Trophoblast cell (in vitro differentiated cells and primary cell): ENCODE data around the gene EFEMP1.

Experiments used
- DNase-seq, 2 donors: peaks; one replicate each; pipeline ENCODE4 v3.0.0-alpha.2; 2016
- H2AFZ ChIP-seq: 2 replicates; pipeline ENCODE4 v1.6.1; 2013; ENCODE audit warnings: low read length, moderate library complexity, mild to moderate bottlenecking; ENCODE audit not compliant: insufficient read depth, poor library complexity
- H2AK5ac ChIP-seq: 2 replicates; pipeline ENCODE4 v1.6.1; 2013; ENCODE audit warnings: mild to moderate bottlenecking, low read length
- H2BK120ac ChIP-seq: 2 replicates; pipeline ENCODE4 v1.6.1; 2013; ENCODE audit warnings: low read length, mild to moderate bottlenecking, moderate library complexity; ENCODE audit not compliant: insufficient read depth, poor library complexity
- H2BK12ac ChIP-seq: 2 replicates; pipeline ENCODE4 v1.6.1; 2013; ENCODE audit warnings: mild to moderate bottlenecking, low read length, moderate library complexity
- H2BK5ac ChIP-seq: 2 replicates; pipeline ENCODE4 v1.6.1; 2013; ENCODE audit warnings: low read length, low read depth, moderate library complexity, mild to moderate bottlenecking; ENCODE audit not compliant: poor library complexity
- H3K14ac ChIP-seq: 2 replicates; pipeline ENCODE4 v1.6.1; 2013; ENCODE audit warnings: mild to moderate bottlenecking, low read length
- H3K18ac ChIP-seq: 2 replicates; pipeline ENCODE4 v1.6.1; 2013; ENCODE audit warnings: mild to moderate bottlenecking, low read length
- H3K23ac ChIP-seq: 2 replicates; pipeline ENCODE4 v1.6.1; 2013; ENCODE audit warnings: low read length
- H3K27ac ChIP-seq: 2 replicates; pipeline ENCODE4 v1.5.1; 2013; ENCODE audit warnings: low read depth, mild to moderate bottlenecking, inconsistent platforms, low read length, moderate library complexity
- H3K27me3 ChIP-seq: 2 replicates; pipeline ENCODE4 v1.6.1; 2013; ENCODE audit warnings: inconsistent platforms, mild to moderate bottlenecking, low read length, moderate library complexity; ENCODE audit not compliant: insufficient read depth
- H3K36me3 ChIP-seq, 2 experiments: 1 replicate in 1 of 2; 2 replicates in 1 of 2; pipeline ENCODE4 v1.6.1; 2013; ENCODE audit warnings: low read length in 2 of 2, mild to moderate bottlenecking in 2 of 2, moderate library complexity in 1 of 2; ENCODE audit not compliant: insufficient read depth in 2 of 2, control insufficient read depth in 1 of 2
- H3K4ac ChIP-seq: 2 replicates; pipeline ENCODE4 v1.6.1; 2013; ENCODE audit warnings: low read depth, mild to moderate bottlenecking, low read length, moderate library complexity
- H3K4me1 ChIP-seq, 2 experiments: 1 replicate in 1 of 2; 2 replicates in 1 of 2; pipeline ENCODE4 v1.6.1; 2013; ENCODE audit warnings: low read length in 2 of 2, mild to moderate bottlenecking in 2 of 2, moderate library complexity in 1 of 2; ENCODE audit not compliant: insufficient read depth in 2 of 2, control insufficient read depth in 1 of 2
- H3K4me2 ChIP-seq: 2 replicates; pipeline ENCODE4 v1.6.1; 2013; ENCODE audit warnings: inconsistent platforms, mild to moderate bottlenecking, low read length, moderate library complexity
- H3K4me3 ChIP-seq: 2 replicates; pipeline ENCODE4 v1.5.1; 2013; ENCODE audit warnings: mild to moderate bottlenecking, low read depth, low read length, inconsistent platforms
- H3K79me1 ChIP-seq: one replicate; pipeline ENCODE4 v1.6.1; 2013; ENCODE audit warnings: low read length
- H3K79me2 ChIP-seq: 2 replicates; pipeline ENCODE4 v1.6.1; 2013; ENCODE audit warnings: low read length, mild to moderate bottlenecking; ENCODE audit not compliant: control insufficient read depth, insufficient read depth, poor library complexity
- H3K9ac ChIP-seq: 2 replicates; pipeline ENCODE4 v1.6.1; 2013; ENCODE audit warnings: mild to moderate bottlenecking, low read length
- H3K9me3 ChIP-seq: 2 replicates; pipeline ENCODE4 v1.6.1; 2013; ENCODE audit warnings: low read depth, mild to moderate bottlenecking, control low read depth, inconsistent platforms, low read length; ENCODE audit not compliant: insufficient read depth
- H4K12ac ChIP-seq: 2 replicates; pipeline ENCODE4 v1.6.1; 2013; ENCODE audit warnings: low read depth, mild to moderate bottlenecking, low read length, moderate library complexity
- H4K8ac ChIP-seq: 2 replicates; pipeline ENCODE4 v1.6.1; 2013; ENCODE audit warnings: low read depth, mild to moderate bottlenecking, low read length, moderate library complexity
- H4K91ac ChIP-seq: one replicate; pipeline ENCODE4 v1.6.1; 2013; ENCODE audit warnings: low read depth, mild to moderate bottlenecking, low read length, moderate library complexity
- WGBS: extraction: QIAGEN DNeasy Blood & Tissue Kit; methylation state at CpG from one replicate; pipeline ENCODE4 v1.1.7; 2013; ENCODE audit warnings: missing lambda C conversion rate; ENCODE audit not compliant: insufficient read length, insufficient coverage; ENCODE audit errors: extremely low coverage; 5-methylcytosine and 5-hydroxymethylcytosine counted together

EFEMP1 gene

DNA sequence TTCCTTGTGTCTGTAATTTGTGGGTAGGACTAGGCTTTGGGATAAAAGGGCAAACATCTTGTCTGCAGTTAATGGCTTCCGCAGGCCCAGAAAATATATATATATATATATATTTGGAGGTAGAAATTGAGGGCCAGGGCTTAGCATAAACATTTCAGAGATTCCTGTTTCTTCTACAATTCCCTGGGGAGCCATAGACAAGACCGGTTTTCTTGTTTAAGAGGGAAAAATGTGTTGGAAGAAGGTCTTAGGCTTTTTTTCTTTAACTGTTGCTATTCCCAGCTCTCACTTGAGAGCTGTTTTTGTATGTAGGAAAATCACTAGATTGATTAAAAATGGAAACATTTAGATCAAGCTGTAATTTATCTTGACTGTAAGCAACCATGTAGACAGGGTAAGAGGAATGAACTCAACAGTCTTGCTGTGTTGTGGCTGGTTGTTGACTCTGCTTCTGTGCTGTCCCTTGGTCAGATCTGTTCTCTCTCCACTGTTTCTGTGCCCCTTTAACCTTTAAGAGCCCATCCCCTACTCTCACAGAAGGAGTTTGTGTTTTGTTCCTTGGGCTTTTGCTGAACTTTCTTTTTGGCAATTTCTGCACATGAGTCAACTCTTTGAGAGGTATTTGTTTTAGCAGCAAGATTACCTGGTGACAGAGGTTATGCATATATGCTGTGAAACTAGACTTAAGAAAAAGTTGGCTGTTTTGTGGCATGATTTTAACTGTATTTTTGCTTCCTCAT, 58.3 kb downstream of the EFEMP1 start:
- Histone ChIP-seq H3K27me3 (no peaks in the 10 kb centered on the region), H3K9me3 (no peaks in the 10 kb centered on the region), H4K91ac (no peak overlapping the region), H3K79me2 (no peaks in the 10 kb centered on the region), H3K36me3 (no peaks in the 10 kb centered on the region), H4K12ac (no peak overlapping the region), H2BK5ac (no peak overlapping the region), H3K9ac (no peak overlapping the region), H3K27ac (no peak overlapping the region), H2BK120ac (no peak overlapping the region), H2AFZ (no peak overlapping the region), H3K4me3 (no peak overlapping the region), H2AK5ac (no peak overlapping the region), H3K14ac (no peak overlapping the region), H3K79me1 (peaks cover 3% of the 10 kb centered on the region), H3K4me2 (no peak overlapping the region), H3K18ac (no peak overlapping the region), H3K4me1 (peaks cover 0 to 3% of the 10 kb centered on the region in 2 experiments), H3K4ac (no peak overlapping the region), H4K8ac (no peak overlapping the region), H3K23ac (no peak overlapping the region), H2BK12ac (no peak overlapping the region)
- no CpG with 5 or more reads among the region's 2 CpGs for WGBS
- no peak for DNase-seq

DNA sequence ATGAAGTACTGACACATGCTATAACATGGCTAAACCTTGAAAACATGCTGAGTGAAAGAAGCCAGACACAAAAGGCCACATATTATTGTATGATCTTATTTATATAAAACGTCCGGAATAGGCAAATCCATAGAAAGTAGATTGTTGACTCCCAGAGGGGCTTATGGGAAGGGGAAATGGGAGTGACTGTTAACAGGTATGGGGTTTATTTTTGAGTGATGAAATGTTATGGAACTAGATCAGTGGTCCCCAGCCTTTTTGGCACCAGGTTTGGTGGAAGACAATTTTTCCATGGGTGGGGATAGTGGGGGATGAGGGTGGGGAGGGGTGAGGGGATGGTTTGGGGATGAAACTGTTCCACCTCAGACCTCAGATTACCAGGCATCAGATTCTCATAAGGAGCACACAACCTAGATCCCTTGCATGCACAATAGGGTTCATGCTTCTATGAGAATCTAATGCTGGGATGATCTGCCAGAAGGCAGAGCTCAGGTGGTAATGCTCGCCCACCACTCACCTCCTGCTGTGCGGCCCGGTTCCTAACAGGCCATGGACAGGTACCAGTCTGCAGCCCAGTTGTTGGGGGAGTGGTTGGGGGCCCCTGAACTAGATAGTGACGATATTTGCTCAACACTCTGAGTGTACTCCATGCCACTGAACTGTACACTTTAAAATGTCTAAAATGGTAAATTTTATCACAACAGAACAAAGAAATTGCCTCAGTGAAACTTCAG, 59.1 kb downstream of the EFEMP1 start:
- Histone ChIP-seq H2BK120ac (no peak overlapping the region), H3K27me3 (no peaks in the 10 kb centered on the region), H3K23ac (no peak overlapping the region), H3K4ac (no peak overlapping the region), H3K9me3 (no peaks in the 10 kb centered on the region), H4K8ac (no peak overlapping the region), H3K9ac (no peak overlapping the region), H3K4me3 (no peak overlapping the region), H3K79me2 (no peaks in the 10 kb centered on the region), H2BK12ac (no peak overlapping the region), H3K79me1 (peaks cover 3% of the 10 kb centered on the region), H2BK5ac (no peak overlapping the region), H3K14ac (no peak overlapping the region), H3K18ac (no peak overlapping the region), H2AK5ac (no peak overlapping the region), H3K36me3 (no peaks in the 10 kb centered on the region), H4K12ac (no peak overlapping the region), H3K27ac (no peak overlapping the region), H3K4me2 (no peak overlapping the region), H4K91ac (no peak overlapping the region), H3K4me1 (peaks cover 0 to 3% of the 10 kb centered on the region in 2 experiments), H2AFZ (no peak overlapping the region)
- WGBS = no CpG with 5 or more reads among the region's 6 CpGs
- DNase-seq = no peak

DNA sequence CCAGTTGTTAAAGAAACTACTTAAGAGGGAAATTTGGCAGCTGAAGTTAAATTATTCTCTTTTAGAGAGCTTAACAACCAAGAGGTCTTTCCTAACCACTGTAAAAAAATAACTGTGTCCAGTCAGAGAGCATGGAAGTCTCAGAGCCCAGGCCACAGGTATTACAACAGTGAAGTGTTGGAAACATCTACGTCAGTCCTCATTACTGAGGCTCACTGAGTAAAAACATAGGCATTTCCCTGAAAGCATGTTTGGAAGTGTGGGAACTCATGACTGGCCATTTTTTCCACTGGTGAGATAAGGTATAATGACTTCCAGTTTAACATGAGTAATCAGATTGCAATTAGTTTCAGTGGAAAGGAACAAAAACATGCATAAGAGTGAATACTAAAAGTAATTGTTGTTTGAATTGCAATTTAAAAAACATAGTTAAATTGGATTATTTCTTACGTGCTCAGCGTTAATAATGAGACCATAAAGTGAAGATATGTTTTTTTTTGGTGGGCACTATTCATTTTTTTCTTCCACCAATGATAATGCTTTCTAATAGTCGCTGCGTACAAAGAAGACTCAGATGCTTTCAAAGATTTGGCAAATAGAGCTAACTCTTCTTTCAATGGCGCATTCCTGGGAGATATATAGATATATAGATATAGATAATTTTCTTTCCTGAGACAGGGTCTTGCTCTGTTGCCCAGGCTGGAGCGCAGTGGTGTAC, 60.8 kb downstream of the EFEMP1 start:
- no CpG with 5 or more reads among the region's 7 CpGs for WGBS
- Histone ChIP-seq H3K23ac (no peak overlapping the region), H2AK5ac (peak overlapping the region; percentile 83), H3K79me2 (no peaks in the 10 kb centered on the region), H3K9me3 (no peaks in the 10 kb centered on the region), H3K9ac (no peak overlapping the region), H3K4me3 (no peak overlapping the region), H3K18ac (no peak overlapping the region), H2BK12ac (peak overlapping the region; percentile 96), H2BK120ac (peak overlapping the region; percentile 76), H3K27ac (no peak overlapping the region), H3K4me2 (no peak overlapping the region), H3K4me1 (peaks cover 0 to 3% of the 10 kb centered on the region in 2 experiments), H2AFZ (no peak overlapping the region), H3K4ac (no peak overlapping the region), H3K27me3 (no peaks in the 10 kb centered on the region), H3K79me1 (peaks cover 3% of the 10 kb centered on the region), H2BK5ac (peak overlapping the region; percentile 31), H4K12ac (no peak overlapping the region), H4K8ac (no peak overlapping the region), H3K36me3 (no peaks in the 10 kb centered on the region), H4K91ac (peak overlapping the region; percentile 62), H3K14ac (peak overlapping the region; percentile 77)
- DNase-seq = peak; percentile 90 to 98

DNA sequence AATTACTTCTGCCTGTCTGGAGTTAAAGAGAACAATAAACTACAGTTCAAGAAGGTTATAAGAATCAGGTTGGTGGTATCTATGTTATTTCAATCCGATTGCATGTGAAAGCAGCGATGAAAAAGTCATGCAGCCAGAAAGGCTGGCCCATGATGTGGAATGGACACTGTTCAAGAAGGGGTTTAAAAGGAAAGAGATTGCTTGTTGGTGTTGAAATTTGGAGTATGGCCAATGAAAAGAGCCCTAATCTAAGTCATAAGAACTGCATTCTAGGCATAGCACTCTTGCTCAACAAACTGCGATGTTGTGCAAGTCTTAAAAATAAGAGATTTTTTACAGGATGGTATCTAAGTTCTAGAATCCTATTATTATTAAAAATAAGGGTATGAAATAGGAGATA, 61.3 kb downstream of the EFEMP1 start:
- Histone ChIP-seq H3K27me3 (no peaks in the 10 kb centered on the region), H3K9me3 (no peaks in the 10 kb centered on the region)
- WGBS = no CpG with 5 or more reads among the region's 3 CpGs

More for the DNA sequence above, 61.3 kb downstream of the EFEMP1 start:
- H3K9ac ChIP-seq = no peak overlapping the region
- peak; percentile 45 to 95 for DNase-seq
- H4K12ac ChIP-seq = no peak overlapping the region
- no peak overlapping the region for H2BK120ac ChIP-seq
- no peak overlapping the region for H2AFZ ChIP-seq
- H4K91ac ChIP-seq = no peak overlapping the region
- no peak overlapping the region for H2BK12ac ChIP-seq
- no peaks in the 10 kb centered on the region for H3K79me2 ChIP-seq
- H4K8ac ChIP-seq = no peak overlapping the region
- H3K36me3 ChIP-seq = no peaks in the 10 kb centered on the region
- H3K14ac ChIP-seq = no peak overlapping the region
- H2AK5ac ChIP-seq = no peak overlapping the region
- no peak overlapping the region for H3K4me3 ChIP-seq
- no peak overlapping the region for H3K18ac ChIP-seq
- H3K79me1 ChIP-seq = peaks cover 3% of the 10 kb centered on the region
- no peak overlapping the region for H3K23ac ChIP-seq
- H3K4me1 ChIP-seq = peaks cover 0 to 3% of the 10 kb centered on the region in 2 experiments
- H3K27ac ChIP-seq = no peak overlapping the region
- no peak overlapping the region for H3K4ac ChIP-seq
- H3K4me2 ChIP-seq = no peak overlapping the region
- no peak overlapping the region for H2BK5ac ChIP-seq
